Endometrial microvascular endothelial cells (primary cell): ENCODE results near the gene PTPRN2. TPM values are rescaled to one million over a fixed set of nuclear protein-coding genes. Genes with fewer than 3 reads are reported as not detected.

Source experiments
- in situ Hi-C: cut with HindIII; loops from 2 replicates; pipeline ENCODE4 v1.10.0; 2017; ENCODE audit warnings: low sequenced_read_pairs, low pct_unique_long_range_greater_than_20kb; ENCODE audit errors: inconsistent ontology term
- total RNA-seq: library from RNA; depleted of rRNA; stranded (reverse); fragments of >200 nt; gene quantifications from one replicate; pipeline ENCODE4 v1.2.3, GENCODE V29; 2015; ENCODE audit errors: inconsistent ontology term

Gene PTPRN2
- total RNA-seq, 1 donor from 2014 or later: 13.3 TPM

GRCh38 chr7:158403013-158403821, 184.4 kb downstream of the PTPRN2 start:
- in situ Hi-C loops: no loop called here

- in situ Hi-C loops: no loop called here
Measured at GRCh38 chr7:158402471-158402870, 185.2 kb downstream of the PTPRN2 start.

GRCh38 chr7:158401826-158402225, 185.8 kb downstream of the PTPRN2 start:
- in situ Hi-C loops: no loop called here

GRCh38 chr7:158401295-158401694, 186.3 kb downstream of the PTPRN2 start:
- in situ Hi-C loops: no loop called here

GRCh38 chr7:158400601-158401225, 186.9 kb downstream of the PTPRN2 start:
- in situ Hi-C loops: no loop called here

GRCh38 chr7:158399762-158400161, 187.9 kb downstream of the PTPRN2 start:
- in situ Hi-C loops: no loop called here

- in situ Hi-C loops: no loop called here
Measured at GRCh38 chr7:158398750-158399149, 188.9 kb downstream of the PTPRN2 start.

- in situ Hi-C loops: no loop called here
Measured at GRCh38 chr7:158397885-158398284, 189.7 kb downstream of the PTPRN2 start.

- in situ Hi-C loops: no loop called here
Measured at GRCh38 chr7:158396982-158397862, 190.4 kb downstream of the PTPRN2 start.

- in situ Hi-C loops: no loop called here
Measured at GRCh38 chr7:158396301-158396905, 191.2 kb downstream of the PTPRN2 start.

- in situ Hi-C loops: no loop called here
Measured at GRCh38 chr7:158395780-158396278, 191.8 kb downstream of the PTPRN2 start.

- in situ Hi-C loops: no loop called here
Measured at GRCh38 chr7:158395349-158395748, 192.3 kb downstream of the PTPRN2 start.

GRCh38 chr7:158394936-158395335, 192.7 kb downstream of the PTPRN2 start:
- in situ Hi-C loops: no loop called here

- in situ Hi-C loops: no loop called here
Measured at GRCh38 chr7:158393926-158394625, 193.5 kb downstream of the PTPRN2 start.

- in situ Hi-C loops: no loop called here
Measured at GRCh38 chr7:158392251-158392650, 195.4 kb downstream of the PTPRN2 start.

GRCh38 chr7:158391541-158391940, 196.1 kb downstream of the PTPRN2 start:
- in situ Hi-C loops: no loop called here

GRCh38 chr7:158391141-158391540, 196.5 kb downstream of the PTPRN2 start:
- in situ Hi-C loops: no loop called here

GRCh38 chr7:158390460-158390859, 197.2 kb downstream of the PTPRN2 start:
- in situ Hi-C loops: no loop called here
